ENCODE results near the gene ZNF442.
"Not testable (repeated sequence)": the region's sequence is repeated elsewhere in the genome, so short reads cannot be mapped to it uniquely, and the experiment has no call there.

Gene ZNF442

GRCh38 chr19:12331211-12331941 is 34.1 kb downstream of the ZNF442 start:
- no peak overlapping the region for H3K27ac ChIP-seq
- DNase-seq (ENCODE audit: low read depth, low spot score): no peak

DNA sequence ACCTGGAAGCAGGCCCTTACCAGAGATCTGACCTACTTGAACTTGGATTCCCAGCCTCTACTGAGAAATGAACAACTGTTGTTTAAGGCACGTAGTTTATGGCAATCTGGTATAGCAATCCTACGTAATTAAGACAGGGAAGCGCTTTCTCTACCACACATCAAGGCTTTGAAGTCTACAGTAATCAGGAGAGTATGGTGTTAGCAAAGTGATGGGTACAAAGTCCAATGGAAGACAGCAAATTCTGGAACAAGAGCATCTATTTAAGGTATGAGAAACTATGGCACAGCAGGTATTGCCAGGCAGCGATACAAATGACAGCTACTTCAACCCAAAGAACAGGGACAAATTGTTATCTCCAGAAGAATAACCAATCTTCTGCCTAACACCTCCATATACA is 35.1 kb downstream of the ZNF442 start:
- H3K27ac ChIP-seq: no peak overlapping the region
- DNase-seq (ENCODE audit: low read depth, low spot score): no peak

- DNase-seq (ENCODE audit: low read depth, low spot score): no peak
- no peak overlapping the region for H3K27ac ChIP-seq
Observed at GRCh38 chr19:12325690-12326089, 39.8 kb downstream of the ZNF442 start.

- no peak for DNase-seq (ENCODE audit: low read depth, low spot score)
- H3K27ac ChIP-seq: no peak overlapping the region
Observed at GRCh38 chr19:12318782-12319413, 46.6 kb downstream of the ZNF442 start.

DNA sequence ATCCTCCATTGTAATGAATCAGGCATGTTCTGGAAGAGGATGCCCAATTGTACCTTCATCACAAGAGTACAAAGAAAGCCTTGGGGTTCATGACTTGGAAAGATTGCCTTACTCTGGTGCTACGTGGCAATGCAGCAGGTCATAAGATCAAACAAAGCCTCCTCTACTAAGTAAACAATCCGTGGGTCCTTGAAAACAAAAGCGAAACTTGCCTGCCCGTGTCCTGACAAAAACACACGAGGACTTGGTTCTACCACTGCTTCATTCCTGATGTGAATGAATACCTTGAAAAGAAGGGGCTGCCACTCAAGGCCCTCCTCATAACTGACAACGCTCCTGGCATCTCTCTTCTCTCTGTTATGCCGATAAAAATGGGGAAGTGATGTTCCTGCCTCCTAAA is 50.9 kb downstream of the ZNF442 start:
- H3K27ac ChIP-seq: no peak overlapping the region
- no peak for DNase-seq (ENCODE audit: low read depth, low spot score)

GRCh38 chr19:12308891-12309290 is 56.6 kb downstream of the ZNF442 start:
- H3K27ac ChIP-seq; DNase-seq (ENCODE audit: low read depth, low spot score): not testable (repeated sequence)
